ENCODE results near the gene SFTPA1. TPM values are rescaled to one million over a fixed set of nuclear protein-coding genes. Genes with fewer than 3 reads are reported as not detected.

SFTPA1 gene
- not detected in 2 replicates for total RNA-seq (ENCODE audit: low replicate concordance)

DNA sequence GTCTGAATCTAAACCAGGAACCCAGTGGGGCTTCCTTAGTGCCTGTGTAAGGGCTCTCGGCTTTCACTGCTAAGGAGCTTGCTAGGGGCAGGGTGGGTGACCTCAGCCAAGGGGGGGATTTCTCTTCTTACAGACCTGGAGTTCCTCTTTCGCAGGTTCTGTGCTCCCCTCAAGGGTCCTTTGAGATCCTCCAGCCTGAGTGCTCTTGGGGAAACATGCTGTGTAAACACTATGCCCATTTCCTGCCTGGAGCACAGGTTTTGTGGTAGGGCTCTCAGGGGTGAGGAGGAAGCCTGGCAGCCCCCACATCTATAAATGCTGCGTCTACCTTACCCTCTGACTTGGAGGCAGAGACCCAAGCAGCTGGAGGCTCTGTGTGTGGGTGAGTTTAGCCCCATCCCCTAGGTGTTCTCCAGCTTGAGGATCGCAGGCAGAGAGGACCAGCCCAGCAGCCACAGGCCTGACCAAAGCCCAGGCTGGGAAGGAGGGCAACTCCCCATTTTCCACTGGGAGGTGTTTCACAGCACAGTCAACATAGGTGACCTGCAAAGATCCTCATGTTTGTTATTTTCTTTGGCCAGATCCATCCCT, at the start of gene SFTPA1:
Gene SFTPA1, plus strand, starts transcription at position 339 of the 591 bp plus-strand sequence. CDS start 887 bp downstream, outside the sequence.

Other genes starting within 250 kb of the SFTPA1 start
- gene ZCCHC24, start 165.3 kb upstream of the SFTPA1 start, total RNA-seq (ENCODE audit: low replicate concordance) = 16.7 and 17.6 TPM in 2 replicates
- gene EIF5AL1, start 98.4 kb upstream of the SFTPA1 start, total RNA-seq (ENCODE audit: low replicate concordance) = 0.35 and 0.38 TPM in 2 replicates
- not detected in 2 replicates for gene SFTPA2, start 50.5 kb upstream of the SFTPA1 start, total RNA-seq (ENCODE audit: low replicate concordance)
- 0.30 TPM in 1 of 2 replicates, not detected in the other for gene NUTM2B, start 92.3 kb downstream of the SFTPA1 start, total RNA-seq (ENCODE audit: low replicate concordance)
- under 0.01 TPM in 1 of 2 replicates, not detected in the other for gene NUTM2E, start 215.8 kb downstream of the SFTPA1 start, total RNA-seq (ENCODE audit: low replicate concordance)